Transverse colon (tissue), 4 donors: ENCODE results near the gene LIPN. TPM values are rescaled to one million over a fixed set of nuclear protein-coding genes. Genes with fewer than 3 reads are reported as not detected.
"Not testable (repeated sequence)": the region's sequence is repeated elsewhere in the genome, so short reads cannot be mapped to it uniquely, and the experiment has no call there.

Experiments used
- DNase-seq: peaks from one replicate; pipeline ENCODE4 v3.0.0-alpha.2; 2019
- H3K27ac ChIP-seq, 4 donors: fragments of 200-600 bp; sonication (generic); 2 replicates each; pipeline ENCODE4 v1.5.1; 2016 to 2018; ENCODE audit warnings: inconsistent platforms in 4 of 4
- H3K27me3 ChIP-seq: fragments of 200-600 bp; sonication (generic); 2 replicates; pipeline ENCODE4 v1.5.1; 2017; ENCODE audit warnings: inconsistent platforms
- H3K36me3 ChIP-seq, 4 donors: fragments of 200-600 bp; sonication (generic); 2 replicates each; pipeline ENCODE4 v1.5.1; 2017 to 2019; ENCODE audit warnings: inconsistent platforms in 4 of 4
- H3K4me1 ChIP-seq, 4 donors: fragments of 200-600 bp; sonication (generic); 2 replicates each; pipeline ENCODE4 v1.5.1; 2017 to 2020; ENCODE audit warnings: inconsistent platforms in 4 of 4
- H3K4me3 ChIP-seq, 4 donors: fragments of 200-600 bp; sonication (generic); 1 replicate in 1 of 4; 2 replicates in 3 of 4; pipeline versions ENCODE4 v1.5.1 to v1.6.1; 2017 to 2019; ENCODE audit warnings: inconsistent platforms in 4 of 4
- H3K9me3 ChIP-seq, 2 donors: fragments of 200-600 bp; sonication (generic); 2 replicates each; pipeline ENCODE4 v1.5.1; 2017 to 2019; ENCODE audit warnings: inconsistent platforms in 2 of 2
- CTCF ChIP-seq, 5 experiments: fragments of 200-600 bp in 3 of 5; fragments of 450-650 bp in 2 of 5; sonication (generic) in 3 of 5; IDR thresholded peaks; 1 replicate in 2 of 5; 2 replicates in 3 of 5; pipeline ENCODE4 v1.5.1; 2016 to 2017; ENCODE audit warnings: antibody characterized with exemption in 5 of 5, inconsistent platforms in 3 of 5, mild to moderate bottlenecking in 2 of 5, moderate library complexity in 1 of 5
- EP300 ChIP-seq: sonication (generic); formaldehyde crosslinking; IDR thresholded peaks from one replicate; pipeline ENCODE4 v1.6.1; 2017; ENCODE audit warnings: antibody characterized with exemption, low read depth
- POLR2A ChIP-seq: fragments of 450-650 bp; IDR thresholded peaks from one replicate; pipeline ENCODE4 v1.6.1; 2016; ENCODE audit warnings: antibody characterized with exemption, mild to moderate bottlenecking, moderate library complexity
- POLR2AphosphoS5 ChIP-seq, 3 donors: sonication (generic); formaldehyde crosslinking; IDR thresholded peaks; one replicate each; pipeline ENCODE4 v1.6.1; 2016; ENCODE audit warnings: antibody characterized with exemption in 3 of 3
- WGBS, 2 donors: methylation state at CpG; one replicate each; pipeline ENCODE4 v1.1.5; 2018; ENCODE audit warnings: low coverage in 1 of 2; 5-methylcytosine and 5-hydroxymethylcytosine counted together
- in situ Hi-C, 4 donors: fragments of 200-750 bp; cut with MboI; loops; one replicate each; pipeline versions ENCODE4 v1.15.0 to v1.15.1; 2017; ENCODE audit warnings: low sequenced_read_pairs in 3 of 4, low pct_ligation_motif_present in 1 of 4, low pct_unique_long_range_greater_than_20kb in 1 of 4
- intact Hi-C: fragments of 100-400 bp; cut with DNase I; formaldehyde crosslinking; loops from one replicate; pipeline ENCODE4 v1.15.1; 2023; ENCODE audit warnings: low total_unique reads
- total RNA-seq, 4 donors: library from RNA; depleted of rRNA; stranded (reverse); fragments of >200 nt; gene quantifications; one replicate each; pipeline ENCODE4 v1.1.0, GENCODE V29; 2016

LIPN gene
- total RNA-seq, 4 donors from 2014 or later, result 0.48 TPM; not detected in 3

GRCh38 chr10:88735661-88736060, 24.2 kb upstream of the LIPN start:
- in situ Hi-C loops (no loop called here), intact Hi-C loops (no loop called here)
- Histone ChIP-seq H3K9me3 (no peaks in the 10 kb centered on the region), H3K4me3 (no peak overlapping the region), H3K27me3 (peaks cover 3% of the 10 kb centered on the region), H3K27ac (no peak overlapping the region), H3K36me3 (no peaks in the 10 kb centered on the region), H3K4me1 (no peaks in the 10 kb centered on the region)
- DNase-seq, result no peak
- WGBS, 2 donors, result 75 to 82% methylated on average over 1 of the region's 1 CpG
- no peak for TF ChIP-seq POLR2AphosphoS5 (IDR thresholded peaks at IDR 0.05)
- no peak for TF ChIP-seq POLR2A
- TF ChIP-seq EP300, result no peak
- no peak for TF ChIP-seq CTCF (IDR thresholded peaks at IDR 0.05)

- intact Hi-C loops, H3K27ac ChIP-seq: not testable (repeated sequence)
Measured at GRCh38 chr10:88741921-88742320, 17.9 kb upstream of the LIPN start.

GRCh38 chr10:88742448-88742847, 17.4 kb upstream of the LIPN start:
- DNase-seq, result no peak
- Histone ChIP-seq H3K4me3 (no peak overlapping the region), H3K27me3 (peaks cover 3% of the 10 kb centered on the region), H3K9me3 (no peaks in the 10 kb centered on the region), H3K27ac (no peak overlapping the region), H3K4me1 (no peaks in the 10 kb centered on the region), H3K36me3 (no peaks in the 10 kb centered on the region)
- TF ChIP-seq POLR2AphosphoS5 (IDR thresholded peaks at IDR 0.05) (no peak), POLR2A (no peak), CTCF (IDR thresholded peaks at IDR 0.05) (no peak), EP300 (no peak)
- 93 to 100% methylated on average over 1 of the region's 1 CpG for WGBS, 2 donors
- intact Hi-C loops (no loop called here), in situ Hi-C loops (no loop called here)

More at GRCh38 chr10:88741921-88742320, 17.9 kb upstream of the LIPN start:
- H3K4me3 ChIP-seq, H3K9me3 ChIP-seq, H3K27me3 ChIP-seq, DNase-seq, H3K36me3 ChIP-seq, in situ Hi-C loops, H3K4me1 ChIP-seq: not testable (repeated sequence)
- 62 to 63% methylated on average over 3 to 5 of the region's 5 CpGs for WGBS, 2 donors

DNA sequence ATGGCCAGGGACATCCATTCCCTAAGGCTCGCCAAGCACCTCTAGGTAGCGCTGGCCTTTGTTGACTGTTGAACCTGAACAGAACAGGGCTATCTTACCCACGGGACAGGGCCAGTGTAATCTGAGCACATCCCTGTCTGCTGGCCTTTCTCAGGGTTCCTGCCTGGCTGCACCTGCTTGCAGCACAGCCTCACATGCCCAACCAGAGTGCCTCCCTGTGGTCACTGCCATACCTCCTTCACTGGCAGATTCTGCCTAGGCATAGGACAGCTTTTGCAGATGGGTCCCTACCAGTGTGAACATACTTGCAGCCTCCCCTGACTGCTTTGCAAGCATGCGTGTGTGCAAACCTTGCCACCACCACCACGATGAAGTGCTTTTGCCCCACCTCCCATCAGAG, 15.8 kb upstream of the LIPN start:
- intact Hi-C loops, result no loop called here
- Histone ChIP-seq H3K4me3 (no peak overlapping the region), H3K4me1 (no peaks in the 10 kb centered on the region), H3K27ac (no peak overlapping the region), H3K9me3 (no peaks in the 10 kb centered on the region), H3K27me3 (no peaks in the 10 kb centered on the region), H3K36me3 (no peaks in the 10 kb centered on the region)
- 82% methylated on average over 5 of the region's 5 CpGs; no CpG with 5 or more reads in 1 of the 2 donors for WGBS, 2 donors
- in situ Hi-C loops, result no loop called here
- DNase-seq, result no peak
- TF ChIP-seq CTCF (IDR thresholded peaks at IDR 0.05) (peak in 1 of 5 experiments; percentile 5), POLR2AphosphoS5 (IDR thresholded peaks at IDR 0.05) (no peak), EP300 (no peak), POLR2A (no peak)

DNA sequence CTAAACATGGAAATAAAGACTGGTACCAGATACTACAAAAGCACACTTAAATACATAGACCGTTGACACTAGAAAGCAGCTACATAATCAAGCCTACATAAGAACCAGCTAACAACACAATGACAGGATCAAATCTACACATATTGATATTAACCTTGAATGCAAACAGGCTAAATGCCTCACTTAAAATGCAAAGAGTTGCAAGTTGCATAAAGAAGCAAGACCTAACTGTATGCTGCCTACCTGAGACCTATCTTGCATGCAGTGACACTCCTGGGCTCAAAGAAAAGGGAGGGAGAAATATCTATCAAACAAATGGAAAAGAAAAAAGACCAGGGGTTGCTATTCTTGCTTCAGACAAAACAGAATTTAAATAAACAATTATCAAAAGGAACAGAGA, 14.2 kb upstream of the LIPN start:
- H3K4me3 ChIP-seq, result no peak overlapping the region
- in situ Hi-C loops, result no loop called here
- WGBS, 2 donors, result 94 to 100% methylated on average over 1 of the region's 1 CpG

More for the DNA sequence above, 14.2 kb upstream of the LIPN start:
- TF ChIP-seq EP300 (no peak), CTCF (IDR thresholded peaks at IDR 0.05) (no peak), POLR2AphosphoS5 (IDR thresholded peaks at IDR 0.05) (no peak), POLR2A (no peak)
- no peaks in the 10 kb centered on the region for H3K27me3 ChIP-seq
- no peak for DNase-seq
- H3K4me1 ChIP-seq, result no peaks in the 10 kb centered on the region
- peaks cover 0 to 3% of the 10 kb centered on the region in 2 donors for H3K9me3 ChIP-seq
- intact Hi-C loops, result no loop called here
- no peak overlapping the region for H3K27ac ChIP-seq
- no peaks in the 10 kb centered on the region for H3K36me3 ChIP-seq
